Gastrocnemius medialis (tissue), 4 donors: Measurements from ENCODE around the gene FXYD4.
"Not testable (repeated sequence)": the region's sequence is repeated elsewhere in the genome, so short reads cannot be mapped to it uniquely, and the experiment has no call there.

Source experiments
- CTCF ChIP-seq, 5 experiments: fragments of 450-650 bp in 3 of 5; fragments of 200-600 bp in 2 of 5; sonication (generic) in 2 of 5; IDR thresholded peaks in 4 of 5; conservative IDR thresholded peaks in 1 of 5; 1 replicate in 4 of 5; 2 replicates in 1 of 5; pipeline ENCODE4 v1.5.1; 2016 to 2019; ENCODE audit warnings: antibody characterized with exemption in 5 of 5, mild to moderate bottlenecking in 3 of 5, moderate library complexity in 3 of 5
- POLR2A ChIP-seq, 2 donors: fragments of 450-650 bp; IDR thresholded peaks; one replicate each; pipeline ENCODE4 v1.6.1; 2017; ENCODE audit warnings: antibody characterized with exemption in 2 of 2, mild to moderate bottlenecking in 2 of 2, moderate library complexity in 2 of 2

DNA sequence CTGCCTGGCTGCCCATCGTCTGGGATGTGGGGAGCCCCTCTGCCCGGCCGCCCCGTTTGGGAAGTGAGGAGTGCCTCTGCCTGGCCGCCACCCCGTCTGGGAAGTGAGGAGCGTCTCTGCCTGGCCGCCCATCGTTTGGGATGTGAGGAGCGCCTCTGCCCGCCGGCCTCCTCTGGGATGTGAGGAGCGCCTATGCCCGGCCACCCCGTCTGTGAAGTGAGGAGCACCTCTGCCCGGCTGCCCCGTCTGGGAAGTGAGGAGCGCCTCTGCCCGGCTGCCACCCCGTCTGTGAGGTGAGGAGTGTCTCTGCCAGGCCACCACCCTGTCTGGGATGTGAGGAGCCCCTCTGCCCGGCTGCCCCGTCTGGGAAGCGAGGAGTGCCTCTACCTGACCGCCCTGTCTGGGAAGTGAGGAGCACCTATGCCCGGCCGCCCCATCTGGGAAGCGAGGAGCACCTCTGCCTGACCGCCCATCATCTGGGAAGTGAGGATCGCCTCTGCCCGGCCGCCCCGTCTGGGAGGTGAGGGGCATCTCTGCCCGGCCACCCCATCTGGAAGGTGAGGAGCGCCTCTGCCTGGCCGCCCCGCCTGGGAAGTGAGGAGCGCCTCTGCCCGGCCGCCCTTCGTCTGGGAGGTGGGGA is 42.1 kb upstream of the FXYD4 start:
- not testable (repeated sequence) for TF ChIP-seq CTCF (IDR thresholded peaks at IDR 0.05 in 4 of 5, conservative IDR thresholded peaks at IDR 0.05 in 1 of 5); POLR2A (IDR thresholded peaks at IDR 0.05)
